BE2C (cell line): ENCODE data around the gene GPR153. TPM values are rescaled to one million over a fixed set of nuclear protein-coding genes. Genes with fewer than 3 reads are reported as not detected.
"Not testable (repeated sequence)": the region's sequence is repeated elsewhere in the genome, so short reads cannot be mapped to it uniquely, and the experiment has no call there.

Source experiments
- DNase-seq: peaks from one replicate; pipeline ENCODE4 v3.0.0-alpha.2; 2020
- H3K27me3 ChIP-seq: fragments of 250-450 bp; sonication (Bioruptor Pico); 2 replicates; pipeline ENCODE4 v1.5.1; 2020; ENCODE audit warnings: mild to moderate bottlenecking
- H3K36me3 ChIP-seq: fragments of 250-450 bp; sonication (Bioruptor Pico); 2 replicates; pipeline ENCODE4 v1.5.1; 2020; ENCODE audit warnings: mild to moderate bottlenecking
- H3K4me1 ChIP-seq: fragments of 250-450 bp; sonication (Bioruptor Pico); 2 replicates; pipeline ENCODE4 v1.5.1; 2020
- H3K4me3 ChIP-seq: 2 replicates; pipeline ENCODE4 v1.5.1; 2011; ENCODE audit warnings: low read depth, low read length
- H3K9me3 ChIP-seq: fragments of 250-450 bp; sonication (Bioruptor Pico); 2 replicates; pipeline ENCODE4 v1.5.1; 2020
- CTCF ChIP-seq: IDR thresholded peaks from 2 replicates; pipeline ENCODE4 v1.5.1; 2012; ENCODE audit warnings: mild to moderate bottlenecking, low read depth, low read length
- polyA plus RNA-seq: library from polyadenylated mRNA; unstranded; fragments of >200 nt; gene quantifications from one replicate; pipeline ENCODE4 v1.2.1, GENCODE V29; 2012; ENCODE audit warnings: low read depth, missing spikeins; ENCODE audit not compliant: insufficient read length, insufficient read depth

GPR153 gene
- 2.1 TPM for polyA plus RNA-seq

- Histone ChIP-seq H3K4me3 (peak within 1 kb of the TSS; percentile 44), H3K9me3 (no peaks in the 10 kb centered on the region), H3K4me1 (no peaks in the 10 kb centered on the region), H3K36me3 (no peaks in the 10 kb centered on the region), H3K27me3 (no peaks in the 10 kb centered on the region)
- no peak for DNase-seq
- TF ChIP-seq CTCF, result no peak
Observed at GRCh38 chr1:6260961-6261614, at the start of gene GPR153. TSS of gene GPR153 (minus strand) at chr1:6261098. CDS start at chr1:6254905, 6,193 bp downstream.

DNA sequence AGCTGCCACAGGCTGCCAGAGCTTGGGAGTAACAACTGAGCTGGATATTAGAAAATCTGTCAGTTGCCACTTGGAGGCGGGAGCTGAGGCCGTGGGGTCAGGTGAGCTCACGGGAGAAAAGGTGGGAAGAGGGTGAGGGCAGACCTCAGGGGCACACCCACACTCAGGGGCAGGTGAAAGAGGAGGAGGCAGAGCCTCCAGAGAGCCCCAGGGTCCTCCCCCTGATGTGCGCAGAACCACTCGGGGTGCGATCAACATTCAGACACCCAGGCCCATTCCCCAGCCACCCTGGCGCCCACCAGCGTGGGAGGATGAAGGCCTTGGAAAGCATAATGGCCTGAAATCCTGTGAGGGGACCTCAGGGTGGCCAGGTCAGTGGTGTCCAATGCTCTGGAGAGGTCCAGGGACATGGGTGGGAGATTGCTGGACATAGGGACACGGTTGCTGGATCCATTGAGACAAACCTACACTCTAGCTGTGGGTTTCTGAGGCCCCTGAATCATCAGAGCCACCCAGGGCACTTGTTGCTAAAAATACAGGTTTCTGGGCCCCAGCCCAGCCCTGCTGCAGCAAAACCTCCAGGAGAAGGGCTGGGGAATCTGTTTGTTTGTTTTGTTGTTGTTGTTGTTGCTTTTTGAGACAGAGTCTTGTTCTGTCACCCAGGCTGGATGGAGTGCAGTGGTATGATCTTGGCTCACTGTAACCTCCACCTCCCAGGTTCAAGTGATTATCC lies 49.4 kb upstream of the GPR153 start:
- Histone ChIP-seq H3K9me3 (no peaks in the 10 kb centered on the region), H3K36me3 (no peaks in the 10 kb centered on the region), H3K27me3 (no peaks in the 10 kb centered on the region), H3K4me1 (no peaks in the 10 kb centered on the region), H3K4me3 (no peak overlapping the region)
- TF ChIP-seq CTCF, result no peak
- DNase-seq, result no peak

- DNase-seq, result no peak
- H3K36me3 ChIP-seq, result no peaks in the 10 kb centered on the region
- H3K4me1 ChIP-seq, result no peaks in the 10 kb centered on the region
- H3K9me3 ChIP-seq, result no peaks in the 10 kb centered on the region
- no peak overlapping the region for H3K4me3 ChIP-seq
- TF ChIP-seq CTCF, result no peak
- no peaks in the 10 kb centered on the region for H3K27me3 ChIP-seq
Observed at GRCh38 chr1:6309564-6309963, 48.7 kb upstream of the GPR153 start.

GRCh38 chr1:6308449-6308848 lies 47.6 kb upstream of the GPR153 start:
- Histone ChIP-seq H3K4me1 (no peaks in the 10 kb centered on the region), H3K9me3 (no peaks in the 10 kb centered on the region), H3K27me3 (no peaks in the 10 kb centered on the region), H3K4me3 (no peak overlapping the region), H3K36me3 (no peaks in the 10 kb centered on the region)
- no peak for DNase-seq
- no peak for TF ChIP-seq CTCF

GRCh38 chr1:6307682-6308081 lies 46.8 kb upstream of the GPR153 start:
- H3K4me1 ChIP-seq, H3K36me3 ChIP-seq, H3K4me3 ChIP-seq: not testable (repeated sequence)

GRCh38 chr1:6307099-6307498 lies 46.2 kb upstream of the GPR153 start:
- no peak overlapping the region for H3K4me3 ChIP-seq
- H3K9me3 ChIP-seq, result no peaks in the 10 kb centered on the region
- TF ChIP-seq CTCF, result no peak
- no peaks in the 10 kb centered on the region for H3K4me1 ChIP-seq
- no peaks in the 10 kb centered on the region for H3K27me3 ChIP-seq
- no peaks in the 10 kb centered on the region for H3K36me3 ChIP-seq
- no peak for DNase-seq

More at GRCh38 chr1:6307682-6308081, 46.8 kb upstream of the GPR153 start:
- not testable (repeated sequence) for DNase-seq, H3K27me3 ChIP-seq, H3K9me3 ChIP-seq
